Omental fat pad (tissue), 4 donors: ENCODE results near the gene CTDP1. TPM values are rescaled to one million over a fixed set of nuclear protein-coding genes. Genes with fewer than 3 reads are reported as not detected.
A peak's percentile ranks its signal among the peaks of the same experiment; 100 is the strongest.
"Not testable (repeated sequence)": the region's sequence is repeated elsewhere in the genome, so short reads cannot be mapped to it uniquely, and the experiment has no call there.

Experiments
- ATAC-seq: fragments of 150-250 bp; one replicate; pipeline ENCODE4 v1.9.1; 2016; ENCODE audit warnings: mild to moderate bottlenecking, moderate library complexity; ENCODE audit not compliant: low FRiP score
- DNase-seq: peaks from one replicate; pipeline ENCODE4 v3.0.0-alpha.2; 2019; ENCODE audit warnings: low spot score
- CTCF ChIP-seq, 3 donors: fragments of 450-650 bp; IDR thresholded peaks; one replicate each; pipeline ENCODE4 v1.5.1; 2016 to 2017; ENCODE audit warnings: antibody characterized with exemption in 3 of 3, mild to moderate bottlenecking in 3 of 3, moderate library complexity in 2 of 3
- total RNA-seq, 4 donors: library from RNA; depleted of rRNA; stranded (reverse); fragments of >200 nt; gene quantifications; one replicate each; pipeline ENCODE4 v1.1.0, GENCODE V29; 2016

The CTDP1 gene
- total RNA-seq, 4 donors from 2014 or later = 11.8 to 25.2 (median 16.0) TPM

DNA sequence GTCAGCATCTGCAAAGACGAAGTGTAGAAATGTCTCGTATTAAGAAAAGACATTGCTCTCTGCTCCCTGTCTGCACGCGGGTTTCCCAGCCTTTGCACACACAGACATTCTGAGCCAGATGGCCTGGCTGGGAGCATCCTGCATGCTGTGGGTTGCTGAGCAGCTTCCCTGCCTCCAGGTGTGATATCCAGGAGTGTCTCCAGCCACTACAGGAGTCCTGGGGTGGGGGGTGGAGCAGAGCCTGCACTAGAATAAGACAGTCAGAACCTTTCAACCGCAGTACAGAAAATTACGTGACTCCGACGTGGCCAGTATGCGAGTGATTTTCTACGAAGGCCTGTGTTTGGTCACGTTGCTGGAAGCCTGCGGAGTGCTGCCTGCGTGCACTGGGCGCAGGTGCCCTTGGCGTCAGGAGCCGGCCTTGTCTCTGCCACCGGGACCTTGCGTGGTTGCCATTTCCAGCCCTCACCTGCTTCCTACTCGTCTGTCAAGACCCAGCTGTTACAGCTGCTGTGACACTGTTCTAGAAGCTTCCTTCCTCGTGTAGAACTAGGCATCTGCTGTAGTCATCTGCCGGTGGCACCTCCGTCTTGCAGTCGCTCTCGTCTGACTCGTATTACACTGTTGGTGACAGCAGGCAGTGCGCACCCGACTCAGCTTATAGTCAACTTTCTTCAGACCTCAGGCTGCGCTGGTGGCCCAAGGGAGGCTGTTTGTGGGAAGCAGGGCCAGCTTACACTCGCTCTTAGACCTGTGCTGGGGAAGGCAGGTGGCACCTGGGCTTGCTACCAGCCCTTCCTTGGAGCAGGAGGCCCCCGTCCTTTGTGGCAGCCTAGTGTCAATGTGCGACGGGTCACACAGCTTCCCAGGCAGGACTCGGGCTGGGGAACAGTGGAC, 11.2 kb downstream of the CTDP1 start:
- ATAC-seq = no peak
- no peak for TF ChIP-seq CTCF (IDR thresholded peaks at IDR 0.05)
- DNase-seq = no peak

DNA sequence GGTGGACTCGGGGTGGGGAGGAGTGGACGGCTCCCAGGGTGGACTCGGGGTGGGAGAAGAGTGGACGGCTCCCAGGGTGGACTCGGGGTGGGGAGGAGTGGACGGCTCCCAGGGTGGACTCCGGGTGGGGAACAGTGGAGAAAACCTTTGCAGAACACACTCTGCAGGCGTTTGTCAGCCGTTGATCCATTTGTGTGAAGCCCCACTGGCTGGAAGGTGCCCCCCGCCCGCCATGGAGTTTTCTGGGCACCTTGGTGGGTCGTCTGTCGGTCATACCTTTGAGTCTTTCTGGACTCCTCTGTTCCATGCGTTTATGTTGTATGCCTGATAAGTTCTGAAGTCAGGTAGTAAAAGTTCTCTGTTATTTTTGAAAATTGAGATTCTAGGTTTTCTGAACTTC, 12.5 kb downstream of the CTDP1 start:
- no peak for TF ChIP-seq CTCF (IDR thresholded peaks at IDR 0.05)
- no peak for DNase-seq
- ATAC-seq = no peak

DNA sequence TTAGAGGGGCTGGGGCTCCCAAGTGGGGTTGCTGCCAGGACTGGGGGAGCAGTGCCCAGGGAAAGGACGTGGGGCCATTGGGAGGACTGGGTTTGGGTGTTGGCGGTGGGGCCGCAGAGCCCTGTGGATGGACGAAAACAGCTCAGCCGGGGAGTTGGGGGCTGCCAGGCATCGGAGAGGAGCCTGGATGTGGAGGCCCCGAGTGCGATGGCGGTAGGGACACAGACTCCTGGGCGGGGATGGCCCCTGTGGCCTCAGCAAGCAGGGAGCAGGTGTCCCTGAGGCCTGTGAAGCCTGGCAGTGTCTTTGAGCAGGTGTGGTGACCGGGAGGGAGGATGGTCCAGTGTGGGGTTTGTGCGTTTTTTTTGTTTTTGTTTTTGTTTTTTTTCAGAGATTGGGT, 13.3 kb downstream of the CTDP1 start:
- TF ChIP-seq CTCF (IDR thresholded peaks at IDR 0.05) = no peak
- ATAC-seq (peak; percentile 29), DNase-seq (no peak)

GRCh38 chr18:79693561-79694205, 14.1 kb downstream of the CTDP1 start:
- ATAC-seq (no peak), DNase-seq (no peak)
- no peak for TF ChIP-seq CTCF (IDR thresholded peaks at IDR 0.05)

GRCh38 chr18:79694206-79694894, 14.7 kb downstream of the CTDP1 start:
- DNase-seq, ATAC-seq: not testable (repeated sequence)

DNA sequence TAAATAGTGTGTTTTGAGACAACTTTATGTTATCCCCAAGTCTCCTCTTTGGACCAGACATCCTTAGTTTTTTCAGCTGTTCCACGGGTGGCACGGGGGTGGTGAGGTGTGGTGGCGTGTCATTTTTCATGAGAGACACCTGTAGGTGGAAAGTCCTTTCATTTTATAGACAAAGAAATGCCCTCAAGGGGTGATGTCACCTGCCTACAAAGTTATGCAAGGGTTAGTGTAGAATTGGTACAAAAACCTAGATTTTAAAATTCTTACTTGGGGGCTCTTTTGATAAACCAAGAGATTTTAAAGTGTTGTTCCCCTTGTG, 15.3 kb downstream of the CTDP1 start:
- no peak for ATAC-seq
- no peak for DNase-seq
- TF ChIP-seq CTCF (IDR thresholded peaks at IDR 0.05) = no peak

DNA sequence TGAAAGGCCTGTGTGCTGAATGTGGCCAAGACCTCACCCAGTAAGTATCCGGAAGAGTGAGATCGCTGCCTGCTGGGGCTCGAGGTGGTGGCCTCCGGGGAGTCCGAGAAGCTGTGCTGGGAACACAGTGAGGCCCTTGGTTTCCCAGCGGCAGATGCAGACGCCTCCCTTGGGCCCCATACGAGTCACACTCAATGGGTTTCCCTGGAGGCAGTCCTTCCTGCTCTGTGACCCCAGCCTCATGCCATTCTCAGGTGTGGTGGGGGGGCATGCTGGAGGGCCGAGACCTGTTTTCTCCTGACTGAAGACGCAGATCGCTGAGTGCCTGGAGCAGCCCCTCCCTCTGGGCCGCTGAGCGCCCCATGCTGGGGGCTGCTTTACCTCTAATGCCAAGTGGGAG, 15.7 kb downstream of the CTDP1 start:
- DNase-seq (no peak), ATAC-seq (no peak)
- no peak for TF ChIP-seq CTCF (IDR thresholded peaks at IDR 0.05)
